ENCODE results near the gene LLGL2.
"Not testable (repeated sequence)": the region's sequence is repeated elsewhere in the genome, so short reads cannot be mapped to it uniquely, and the experiment has no call there.

LLGL2 gene

DNA sequence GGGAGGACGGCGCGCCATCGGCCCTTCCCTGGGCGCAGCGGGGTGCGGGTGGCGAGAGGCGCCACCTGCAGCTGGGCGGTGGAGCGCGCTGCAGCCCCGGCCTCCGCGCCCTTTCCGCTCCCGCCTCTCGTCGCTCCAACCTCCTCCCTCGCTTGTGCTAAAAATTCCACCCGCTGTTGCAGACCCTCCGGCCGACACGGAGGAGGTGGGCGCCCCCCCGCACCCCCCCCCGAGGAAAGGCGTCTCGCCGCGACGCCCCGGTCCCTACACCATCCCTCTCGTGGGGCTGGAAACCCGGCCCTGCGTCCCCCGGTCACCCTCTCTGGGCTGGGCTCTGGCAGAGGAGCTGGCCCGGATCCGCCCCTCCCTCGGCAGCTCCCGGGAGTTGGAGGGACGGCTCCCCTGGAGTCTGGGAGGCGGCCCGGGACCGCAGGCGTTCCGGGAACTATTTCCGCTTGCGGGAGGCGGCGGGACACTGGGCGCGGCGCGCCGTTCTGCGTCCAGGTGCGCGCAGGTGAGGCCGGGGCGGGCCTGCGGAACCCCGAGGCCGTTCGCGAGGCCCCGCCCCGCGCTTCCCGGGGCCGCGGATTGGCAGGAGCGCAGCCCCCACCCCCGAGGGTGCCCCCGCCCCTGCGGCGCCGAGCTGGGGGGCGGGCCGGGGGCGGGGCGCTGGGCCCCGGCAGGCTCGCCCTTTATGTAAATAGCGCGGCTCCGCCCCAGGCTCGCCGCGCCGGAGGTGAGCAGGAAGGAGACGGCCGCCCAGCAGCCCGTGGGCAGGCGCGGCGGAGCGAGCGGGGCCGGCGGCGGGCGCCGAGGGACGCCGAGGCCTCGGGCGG, at the start of gene LLGL2:
Gene LLGL2 (plus strand): TSS at position 728 of the 836 bp plus-strand sequence. CDS start 17,730 bp downstream, outside the sequence.
- peak; percentile 84 for DNase-seq

- no peak for DNase-seq
These were observed 49.6 kb upstream of the LLGL2 start for GRCh38 chr17:75475851-75476250.

DNA sequence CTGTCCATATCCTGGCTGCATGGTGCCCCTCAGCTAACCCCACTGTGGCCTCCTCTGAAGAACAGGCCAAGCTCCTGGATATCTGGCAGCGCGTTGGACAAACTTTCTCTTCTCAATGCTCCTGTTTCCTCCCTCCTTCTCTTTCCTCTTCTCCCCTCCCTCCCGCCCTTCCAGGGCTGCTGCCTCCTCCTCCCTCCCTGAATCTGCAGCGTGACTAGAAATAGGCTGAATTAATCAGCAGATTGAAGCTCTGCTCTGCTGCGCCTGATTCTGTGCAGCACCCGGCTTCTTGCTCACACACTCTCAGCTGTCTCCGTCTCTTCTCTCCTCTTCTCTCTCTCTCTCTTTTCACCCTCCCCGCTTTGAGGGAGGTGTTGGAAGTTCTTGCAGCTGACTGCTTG, 49.2 kb upstream of the LLGL2 start:
- DNase-seq, result no peak

- DNase-seq, result no peak
These were observed 48.6 kb upstream of the LLGL2 start for GRCh38 chr17:75476752-75477489.

- DNase-seq, result not testable (repeated sequence)
These were observed 48.0 kb upstream of the LLGL2 start for GRCh38 chr17:75477490-75477862.

- no peak for DNase-seq
These were observed 47.0 kb upstream of the LLGL2 start for GRCh38 chr17:75478508-75478907.

GRCh38 chr17:75480281-75480680, 45.2 kb upstream of the LLGL2 start:
- DNase-seq, result no peak

- no peak for DNase-seq
These were observed 44.1 kb upstream of the LLGL2 start for GRCh38 chr17:75481194-75482068.

GRCh38 chr17:75482098-75482942, 43.2 kb upstream of the LLGL2 start:
- DNase-seq, result no peak

GRCh38 chr17:75485688-75486087, 39.8 kb upstream of the LLGL2 start:
- no peak for DNase-seq

GRCh38 chr17:75486151-75486550, 39.3 kb upstream of the LLGL2 start:
- DNase-seq, result no peak

DNA sequence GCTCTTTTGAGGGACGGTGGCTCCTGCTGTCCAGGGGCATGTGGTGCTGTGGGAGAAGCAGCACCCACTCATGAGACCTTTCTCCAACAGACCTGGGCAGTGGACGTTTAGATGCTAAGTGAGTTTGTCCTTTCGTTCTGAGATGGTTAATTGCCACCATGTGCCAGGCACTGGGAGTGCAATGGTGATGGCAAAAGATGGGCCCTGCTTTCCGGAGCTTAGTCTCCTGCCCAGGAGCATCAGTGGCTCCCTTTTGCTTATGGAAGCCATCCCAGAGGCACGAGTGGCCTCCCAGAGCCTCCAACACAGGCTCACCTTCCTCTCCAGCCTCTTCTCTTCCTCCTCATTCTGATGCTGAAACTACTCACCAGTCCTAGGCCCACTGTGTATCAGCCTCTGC, 38.5 kb upstream of the LLGL2 start:
- DNase-seq, result no peak

- peak; percentile 34 for DNase-seq
These were observed 38.0 kb upstream of the LLGL2 start for GRCh38 chr17:75487351-75488070.

DNA sequence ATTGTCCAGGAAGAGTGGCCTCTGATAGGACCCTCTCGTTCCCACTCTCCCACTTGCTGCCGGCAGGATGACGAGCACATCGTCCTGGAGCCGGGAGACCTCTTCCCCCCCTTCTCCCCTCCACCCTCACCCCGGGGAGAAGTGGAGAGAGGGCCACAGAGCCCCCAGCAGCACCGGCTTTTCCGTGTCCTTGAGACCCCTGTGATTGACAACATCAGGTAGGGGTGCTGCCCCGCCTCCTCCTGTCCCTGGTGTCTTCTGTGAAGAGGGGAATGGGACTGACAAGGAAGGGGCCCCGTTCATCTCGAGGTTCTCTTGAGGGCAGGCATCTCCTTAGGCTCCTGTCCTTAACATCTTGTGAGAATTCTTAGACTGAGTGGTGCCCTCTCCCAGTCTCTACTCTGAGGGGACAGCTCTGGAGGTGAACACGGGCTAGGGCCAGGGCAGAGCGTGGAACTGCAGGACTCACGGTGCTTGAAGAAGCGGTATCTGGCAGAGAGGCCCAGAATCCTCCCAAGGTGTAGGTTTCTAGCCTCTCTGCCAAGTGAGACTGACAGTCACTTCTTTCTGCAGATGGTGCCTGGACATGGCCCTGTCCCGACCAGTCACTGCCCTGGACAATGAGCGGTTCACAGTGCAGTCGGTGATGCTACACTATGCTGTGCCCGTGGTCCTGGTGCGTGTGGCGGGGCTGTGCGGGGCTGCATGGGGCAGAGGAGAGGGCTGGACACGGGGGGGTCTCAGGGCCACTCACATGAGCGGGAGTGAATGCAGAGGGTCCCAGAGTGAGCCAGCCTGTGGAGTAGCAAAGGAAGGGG, 36.6 kb upstream of the LLGL2 start:
- DNase-seq, result no peak

DNA sequence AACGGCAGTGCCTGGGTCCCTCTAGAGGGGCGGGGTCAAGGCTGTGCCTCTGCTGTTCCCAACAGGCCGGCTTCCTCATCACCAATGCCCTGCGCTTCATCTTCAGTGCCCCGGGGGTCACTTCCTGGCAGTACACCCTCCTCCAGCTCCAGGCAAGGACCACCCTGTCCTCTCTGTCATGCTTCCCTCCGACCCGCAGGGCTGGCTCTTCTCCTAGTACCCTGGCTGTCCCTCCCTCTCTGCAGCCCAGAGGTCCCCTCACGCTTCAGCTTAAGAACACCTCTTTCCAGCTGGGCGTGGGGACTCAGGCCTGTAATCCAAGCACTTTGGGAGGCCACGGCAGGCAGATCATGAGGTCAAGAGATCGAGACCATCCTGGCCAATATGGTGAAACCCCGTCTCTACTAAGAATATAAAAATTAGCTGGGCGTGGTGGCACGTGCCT, 36.0 kb upstream of the LLGL2 start:
- no peak for DNase-seq

DNA sequence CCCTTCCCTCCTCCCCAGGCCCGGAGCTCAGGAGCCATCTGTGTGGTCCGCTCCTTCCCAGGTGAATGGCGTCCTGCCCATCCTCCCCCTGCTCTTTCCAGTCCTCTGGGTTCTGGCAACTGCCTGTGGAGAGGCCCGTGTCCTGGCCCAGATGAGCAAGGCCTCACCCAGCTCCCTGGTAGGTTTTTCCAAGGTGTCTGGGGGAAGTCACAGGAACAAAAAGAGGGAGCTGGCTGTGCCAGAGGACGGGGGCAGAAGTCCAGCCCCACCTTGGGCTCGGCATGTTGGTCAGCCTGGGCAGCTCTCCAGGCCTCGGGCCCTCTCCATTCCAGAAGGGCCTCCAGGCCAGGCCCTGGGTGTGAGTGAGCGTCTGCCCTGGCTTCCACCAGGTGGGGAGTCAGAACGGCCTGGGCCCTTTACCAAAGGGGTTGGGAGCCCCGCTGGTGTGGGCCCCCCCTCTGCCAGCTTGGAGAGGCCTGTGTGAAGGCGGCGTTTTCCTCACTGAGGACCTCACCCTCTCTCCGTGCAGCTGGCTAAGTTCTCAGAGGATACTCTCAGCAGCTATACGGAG, 35.2 kb upstream of the LLGL2 start:
- DNase-seq, result no peak

GRCh38 chr17:75490953-75491649, 34.4 kb upstream of the LLGL2 start:
- no peak for DNase-seq

DNA sequence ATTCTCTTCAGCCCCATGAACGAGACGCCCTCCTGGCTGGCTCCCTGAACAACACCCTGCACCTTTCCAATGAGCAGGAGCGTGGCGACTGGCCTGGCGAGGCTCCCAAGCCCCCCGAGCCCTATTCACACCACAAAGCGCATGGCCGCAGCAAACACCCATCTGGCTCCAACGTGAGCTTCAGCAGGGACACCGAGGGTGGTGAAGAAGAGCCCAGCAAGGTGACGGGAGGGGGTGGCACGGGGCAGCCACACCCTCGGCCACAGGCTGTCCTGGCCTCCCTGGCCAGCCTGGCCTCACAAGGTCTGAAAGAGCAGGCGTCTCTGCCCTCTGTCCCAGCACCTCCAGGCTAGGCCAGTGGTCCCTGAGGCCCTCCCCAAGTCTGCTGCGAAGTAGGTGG, 33.8 kb upstream of the LLGL2 start:
- no peak for DNase-seq

DNA sequence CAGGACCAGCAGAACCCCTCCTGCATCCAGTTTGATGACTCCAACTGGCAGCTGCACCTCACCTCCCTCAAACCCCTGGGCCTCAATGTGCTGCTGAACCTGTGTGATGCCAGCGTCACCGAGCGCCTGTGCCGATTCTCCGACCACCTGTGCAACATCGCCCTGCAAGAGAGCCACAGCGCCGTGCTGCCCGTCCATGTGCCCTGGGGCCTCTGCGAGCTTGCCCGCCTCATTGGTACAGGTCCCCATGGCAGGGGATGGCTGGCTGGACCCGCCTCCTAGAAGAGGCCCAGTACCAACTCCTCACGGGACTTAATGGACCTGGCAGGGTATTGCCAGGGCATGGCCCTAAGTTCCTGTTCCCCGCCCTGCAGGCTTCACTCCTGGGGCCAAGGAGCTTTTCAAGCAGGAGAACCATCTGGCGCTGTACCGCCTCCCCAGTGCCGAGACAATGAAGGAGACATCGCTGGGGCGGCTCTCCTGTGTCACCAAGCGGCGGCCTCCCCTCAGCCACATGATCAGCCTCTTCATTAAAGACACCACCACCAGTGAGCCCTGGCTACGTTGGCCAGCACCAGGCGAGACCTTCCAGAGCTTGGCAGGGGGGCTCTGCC, 32.8 kb upstream of the LLGL2 start:
- DNase-seq, result no peak
